Embryonic facial prominence (tissue), 1 donor: ENCODE results near the gene ZBTB32.

Source experiments
- DNase-seq: peaks from one replicate; pipeline ENCODE4 v3.0.0-alpha.2; 2016; ENCODE audit errors: extremely low spot score

ZBTB32 gene

GRCh38 chr19:35751839-35752745 lies 47.7 kb downstream of the ZBTB32 start:
- DNase-seq: peak; percentile 1

- DNase-seq: peak; percentile 4
Observed at GRCh38 chr19:35752746-35753350, 48.5 kb downstream of the ZBTB32 start.

GRCh38 chr19:35753634-35754369 lies 49.4 kb downstream of the ZBTB32 start:
- peak; percentile 3 for DNase-seq

- DNase-seq: peak; percentile 4
Observed at GRCh38 chr19:35754370-35755130, 50.2 kb downstream of the ZBTB32 start.

GRCh38 chr19:35755131-35755549 lies 50.8 kb downstream of the ZBTB32 start:
- no peak for DNase-seq

GRCh38 chr19:35755550-35756376 lies 51.4 kb downstream of the ZBTB32 start:
- no peak for DNase-seq

- no peak for DNase-seq
Observed at GRCh38 chr19:35756377-35757230, 52.2 kb downstream of the ZBTB32 start, which contains the start of gene HSPB6. TSS of gene HSPB6 (minus strand) at chr19:35757029. CDS start at chr19:35757008, 21 bp downstream.

- peak; percentile 25 for DNase-seq
Observed at GRCh38 chr19:35757231-35757748, 52.9 kb downstream of the ZBTB32 start.

GRCh38 chr19:35757749-35758608 lies 53.6 kb downstream of the ZBTB32 start, which contains the start of gene PROSER3:
TSS of gene PROSER3 (plus strand) at chr19:35758176. CDS start at chr19:35758216, 40 bp downstream.
- DNase-seq: peak; percentile 99

- DNase-seq: no peak
Observed at GRCh38 chr19:35759697-35760096, 55.3 kb downstream of the ZBTB32 start.

GRCh38 chr19:35760711-35761349 lies 56.5 kb downstream of the ZBTB32 start:
- no peak for DNase-seq

GRCh38 chr19:35764432-35765315 lies 60.3 kb downstream of the ZBTB32 start:
- no peak for DNase-seq
